Epithelial cell of proximal tubule (primary cell): ENCODE results near the gene AR. TPM values are rescaled to one million over a fixed set of nuclear protein-coding genes. Genes with fewer than 3 reads are reported as not detected.
A peak's percentile ranks its signal among the peaks of the same experiment; 100 is the strongest.

Experiments used
- DNase-seq: peaks from one replicate; pipeline ENCODE4 v3.0.0-alpha.2; 2011; ENCODE audit warnings: low read depth
- H3K4me3 ChIP-seq: 2 replicates; pipeline ENCODE4 v1.5.1; 2011; ENCODE audit warnings: low read depth, mild to moderate bottlenecking, low read length
- total RNA-seq: library from RNA; depleted of rRNA; stranded (reverse); fragments of >200 nt; gene quantifications from 2 replicates; pipeline ENCODE4 v1.2.3, GENCODE V29; 2015
- TF ChIP-seq, protein P1 (sequence below): conservative IDR thresholded peaks from 2 replicates; pipeline ENCODE4 v1.5.1; 2012; ENCODE audit warnings: low read depth, mild to moderate bottlenecking, low read length

AR gene
- total RNA-seq, 1 donor from 2014 or later, result 0.40 TPM

DNA sequence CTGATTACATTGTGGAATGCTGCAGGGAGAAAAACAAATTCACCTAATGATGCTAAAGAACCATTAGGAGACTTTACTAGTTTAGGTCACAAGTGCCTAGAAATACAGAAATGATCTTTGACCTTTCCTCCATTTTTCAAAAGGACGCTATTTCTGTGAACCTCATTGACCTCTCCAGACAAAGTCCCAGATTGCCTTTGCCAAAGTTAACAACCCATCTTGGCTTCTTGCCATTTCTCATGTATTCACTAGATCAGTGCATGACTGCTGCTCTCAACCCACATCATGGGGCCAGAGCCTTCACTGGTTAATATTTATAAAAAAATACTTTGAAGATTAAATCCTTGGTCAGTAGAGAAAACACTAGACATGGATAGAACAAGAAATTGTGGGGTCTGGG is 19.9 kb upstream of the AR start:
- DNase-seq, result no peak
- no peak overlapping the region for H3K4me3 ChIP-seq
- TF ChIP-seq, protein P1, sequence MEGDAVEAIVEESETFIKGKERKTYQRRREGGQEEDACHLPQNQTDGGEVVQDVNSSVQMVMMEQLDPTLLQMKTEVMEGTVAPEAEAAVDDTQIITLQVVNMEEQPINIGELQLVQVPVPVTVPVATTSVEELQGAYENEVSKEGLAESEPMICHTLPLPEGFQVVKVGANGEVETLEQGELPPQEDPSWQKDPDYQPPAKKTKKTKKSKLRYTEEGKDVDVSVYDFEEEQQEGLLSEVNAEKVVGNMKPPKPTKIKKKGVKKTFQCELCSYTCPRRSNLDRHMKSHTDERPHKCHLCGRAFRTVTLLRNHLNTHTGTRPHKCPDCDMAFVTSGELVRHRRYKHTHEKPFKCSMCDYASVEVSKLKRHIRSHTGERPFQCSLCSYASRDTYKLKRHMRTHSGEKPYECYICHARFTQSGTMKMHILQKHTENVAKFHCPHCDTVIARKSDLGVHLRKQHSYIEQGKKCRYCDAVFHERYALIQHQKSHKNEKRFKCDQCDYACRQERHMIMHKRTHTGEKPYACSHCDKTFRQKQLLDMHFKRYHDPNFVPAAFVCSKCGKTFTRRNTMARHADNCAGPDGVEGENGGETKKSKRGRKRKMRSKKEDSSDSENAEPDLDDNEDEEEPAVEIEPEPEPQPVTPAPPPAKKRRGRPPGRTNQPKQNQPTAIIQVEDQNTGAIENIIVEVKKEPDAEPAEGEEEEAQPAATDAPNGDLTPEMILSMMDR, result no peak

DNA sequence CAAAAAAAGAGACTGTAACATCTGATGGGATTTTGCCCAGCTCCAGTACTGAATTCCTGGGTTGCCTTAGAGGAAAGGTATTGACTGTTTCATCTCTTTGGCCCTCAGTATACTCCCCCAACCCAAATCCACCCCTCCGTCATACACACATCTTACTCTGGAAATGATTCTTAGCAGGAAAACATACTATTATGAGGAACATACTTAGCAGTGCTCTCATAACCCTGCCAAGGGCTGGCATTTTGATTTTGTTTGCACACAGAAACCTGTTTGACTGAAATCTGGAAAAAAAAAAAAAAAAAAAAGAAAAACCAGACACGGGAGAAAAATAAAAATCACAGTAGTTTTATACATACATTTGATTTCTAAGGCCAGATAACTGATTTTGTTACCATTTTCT is 19.4 kb upstream of the AR start:
- DNase-seq, result no peak
- no peak overlapping the region for H3K4me3 ChIP-seq
- TF ChIP-seq, protein P1, result no peak

- H3K4me3 ChIP-seq, result no peak overlapping the region
- no peak for DNase-seq
- TF ChIP-seq, protein P1, result no peak
Measured at GRCh38 chrX:67524950-67525691, 18.7 kb upstream of the AR start.

GRCh38 chrX:67536564-67536963 is 7.3 kb upstream of the AR start:
- no peak for DNase-seq
- TF ChIP-seq, protein P1, result no peak
- H3K4me3 ChIP-seq, result no peak overlapping the region

DNA sequence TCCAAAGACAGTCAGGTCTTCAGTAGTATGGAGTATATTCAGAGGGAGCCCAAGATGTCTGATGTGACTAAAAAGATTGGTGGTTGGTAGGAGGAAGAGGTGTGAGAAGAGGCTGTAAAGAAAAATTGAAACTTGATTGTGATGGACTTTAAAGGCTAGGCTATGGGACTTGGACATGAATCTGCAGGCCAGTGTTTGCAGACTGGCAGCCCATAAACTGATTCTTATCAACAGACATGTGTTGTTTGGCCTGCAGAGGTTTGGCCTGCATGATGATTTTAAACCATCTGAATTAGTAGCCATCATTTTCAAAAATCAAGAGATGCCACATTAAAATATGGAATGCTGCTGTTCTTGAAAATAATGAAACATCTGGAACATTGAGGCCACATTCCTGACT is 5.4 kb upstream of the AR start:
- TF ChIP-seq, protein P1, result no peak
- H3K4me3 ChIP-seq, result no peak overlapping the region
- no peak for DNase-seq

GRCh38 chrX:67544281-67545035 is 637 bp downstream of the AR start:
- TF ChIP-seq, protein P1, result no peak
- peak overlapping the region; percentile 59 for H3K4me3 ChIP-seq
- DNase-seq, result no peak
